ENCODE measurements around the gene SETBP1. TPM values are rescaled to one million over a fixed set of nuclear protein-coding genes. Genes with fewer than 3 reads are reported as not detected.

The SETBP1 gene
- total RNA-seq, 1 experiment from 2014 or later = 9.6 TPM

GRCh38 chr18:44996261-44996660, 315.6 kb downstream of the SETBP1 start (continued):
- TF ChIP-seq ZNF532 (CRISPR knock-in tag; IDR thresholded peaks at IDR 0.05; ENCODE audit: borderline replicate concordance) (no peak), RELA (CRISPR knock-in tag; IDR thresholded peaks at IDR 0.05; ENCODE audit: borderline replicate concordance) (no peak), SMAD3 (CRISPR knock-in tag; IDR thresholded peaks at IDR 0.05; ENCODE audit: borderline replicate concordance) (no peak), ZNF671 (CRISPR knock-in tag; IDR thresholded peaks at IDR 0.05) (no peak), SOX15 (CRISPR knock-in tag; IDR thresholded peaks at IDR 0.05) (no peak), CREM (CRISPR knock-in tag; IDR thresholded peaks at IDR 0.05) (no peak)
- TF ChIP-seq, protein P1, sequence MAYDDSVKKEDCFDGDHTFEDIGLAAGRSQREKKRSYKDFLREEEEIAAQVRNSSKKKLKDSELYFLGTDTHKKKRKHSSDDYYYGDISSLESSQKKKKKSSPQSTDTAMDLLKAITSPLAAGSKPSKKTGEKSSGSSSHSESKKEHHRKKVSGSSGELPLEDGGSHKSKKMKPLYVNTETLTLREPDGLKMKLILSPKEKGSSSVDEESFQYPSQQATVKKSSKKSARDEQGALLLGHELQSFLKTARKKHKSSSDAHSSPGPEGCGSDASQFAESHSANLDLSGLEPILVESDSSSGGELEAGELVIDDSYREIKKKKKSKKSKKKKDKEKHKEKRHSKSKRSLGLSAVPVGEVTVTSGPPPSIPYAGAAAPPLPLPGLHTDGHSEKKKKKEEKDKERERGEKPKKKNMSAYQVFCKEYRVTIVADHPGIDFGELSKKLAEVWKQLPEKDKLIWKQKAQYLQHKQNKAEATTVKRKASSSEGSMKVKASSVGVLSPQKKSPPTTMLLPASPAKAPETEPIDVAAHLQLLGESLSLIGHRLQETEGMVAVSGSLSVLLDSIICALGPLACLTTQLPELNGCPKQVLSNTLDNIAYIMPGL (CRISPR knock-in tag; IDR thresholded peaks at IDR 0.05) = no peak

GRCh38 chr18:44997174-44997573, 316.5 kb downstream of the SETBP1 start:
- H3K27me3 Mint-ChIP-seq (ENCODE audit: low read depth) = no peaks in the 10 kb centered on the region
- H3K4me3 Mint-ChIP-seq = no peak overlapping the region
- peaks cover 13% of the 10 kb centered on the region for H3K9me3 Mint-ChIP-seq
- no peak for ATAC-seq
- CTCF ChIA-PET = no interaction called here
- TF ChIP-seq FOXJ3 (CRISPR knock-in tag; IDR thresholded peaks at IDR 0.05; ENCODE audit: borderline replicate concordance) (no peak), ZMAT4 (CRISPR knock-in tag; IDR thresholded peaks at IDR 0.05) (no peak), MXD4 (CRISPR knock-in tag; IDR thresholded peaks at IDR 0.05; ENCODE audit: borderline replicate concordance) (no peak), MAX (CRISPR knock-in tag; IDR thresholded peaks at IDR 0.05) (no peak), ZBTB43 (CRISPR knock-in tag; IDR thresholded peaks at IDR 0.05) (no peak), NFATC4 (CRISPR knock-in tag; IDR thresholded peaks at IDR 0.05) (no peak), E2F5 (CRISPR knock-in tag; IDR thresholded peaks at IDR 0.05) (no peak), TEAD1 (CRISPR knock-in tag; IDR thresholded peaks at IDR 0.05) (no peak), SP1 (CRISPR knock-in tag; conservative IDR thresholded peaks at IDR 0.05) (no peak), OVOL2 (CRISPR knock-in tag; IDR thresholded peaks at IDR 0.05; ENCODE audit: borderline replicate concordance) (no peak), ZNF416 (CRISPR knock-in tag; IDR thresholded peaks at IDR 0.05) (no peak), GABPB1 (CRISPR knock-in tag; IDR thresholded peaks at IDR 0.05) (no peak), TCF7 (CRISPR knock-in tag; IDR thresholded peaks at IDR 0.05; ENCODE audit: low read depth) (no peak)
- TF ChIP-seq, protein P1 (CRISPR knock-in tag; IDR thresholded peaks at IDR 0.05) = no peak
- no peak overlapping the region for H3K27ac Mint-ChIP-seq
- no peak for DNase-seq (ENCODE audit: low spot score)
- no peaks in the 10 kb centered on the region for H3K4me1 Mint-ChIP-seq
- H3K36me3 Mint-ChIP-seq = peaks cover 7% of the 10 kb centered on the region
- POLR2A ChIA-PET = no interaction called here
